RWPE1 (cell line): Measurements from ENCODE around the gene KIAA1210.

Source experiments
- CTCF ChIA-PET: fragments of 350-600 bp; sonication (Branson Sonifier 250); formaldehyde crosslinking; extraction: SDS; loops from one replicate; lab custom pipeline; 2021; lab: Yijun Ruan, JAX
- POLR2A ChIA-PET: fragments of 400-600 bp; formaldehyde crosslinking; extraction: SDS; loops from one replicate; lab custom pipeline; 2020; ENCODE audit warnings: antibody characterized with exemption; ENCODE audit not compliant: low non-redundant PET; lab: Yijun Ruan, JAX
- DNase-seq: peaks from one replicate; pipeline ENCODE4 v3.0.0; 2012; ENCODE audit warnings: low spot score
- H3K27ac ChIP-seq: fragments of 450-650 bp; 2 replicates; pipeline ENCODE4 v1.5.1; 2017
- TF ChIP-seq, protein P1 (sequence below): fragments of 450-650 bp; conservative IDR thresholded peaks from 2 replicates; pipeline ENCODE4 v1.5.1; 2017; ENCODE audit warnings: low read depth, mild to moderate bottlenecking

KIAA1210 gene

GRCh38 chrX:119127650-119128049 lies at the start of gene KIAA1210:
Gene KIAA1210 (minus strand): TSS chrX:119127812. CDS start chrX:119123642, 4,170 bp downstream.
- no peak for DNase-seq
- ChIA-PET POLR2A (no interaction called here), CTCF (no interaction called here)
- TF ChIP-seq, protein P1, sequence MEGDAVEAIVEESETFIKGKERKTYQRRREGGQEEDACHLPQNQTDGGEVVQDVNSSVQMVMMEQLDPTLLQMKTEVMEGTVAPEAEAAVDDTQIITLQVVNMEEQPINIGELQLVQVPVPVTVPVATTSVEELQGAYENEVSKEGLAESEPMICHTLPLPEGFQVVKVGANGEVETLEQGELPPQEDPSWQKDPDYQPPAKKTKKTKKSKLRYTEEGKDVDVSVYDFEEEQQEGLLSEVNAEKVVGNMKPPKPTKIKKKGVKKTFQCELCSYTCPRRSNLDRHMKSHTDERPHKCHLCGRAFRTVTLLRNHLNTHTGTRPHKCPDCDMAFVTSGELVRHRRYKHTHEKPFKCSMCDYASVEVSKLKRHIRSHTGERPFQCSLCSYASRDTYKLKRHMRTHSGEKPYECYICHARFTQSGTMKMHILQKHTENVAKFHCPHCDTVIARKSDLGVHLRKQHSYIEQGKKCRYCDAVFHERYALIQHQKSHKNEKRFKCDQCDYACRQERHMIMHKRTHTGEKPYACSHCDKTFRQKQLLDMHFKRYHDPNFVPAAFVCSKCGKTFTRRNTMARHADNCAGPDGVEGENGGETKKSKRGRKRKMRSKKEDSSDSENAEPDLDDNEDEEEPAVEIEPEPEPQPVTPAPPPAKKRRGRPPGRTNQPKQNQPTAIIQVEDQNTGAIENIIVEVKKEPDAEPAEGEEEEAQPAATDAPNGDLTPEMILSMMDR, result no peak
- H3K27ac ChIP-seq, result no peak within 1 kb of the TSS

- TF ChIP-seq, protein P1, result no peak
- H3K27ac ChIP-seq, result no peak overlapping the region
- no peak for DNase-seq
- CTCF ChIA-PET, result no interaction called here
- POLR2A ChIA-PET, result no interaction called here
Measured at GRCh38 chrX:119177278-119177677, 49.7 kb upstream of the KIAA1210 start.

GRCh38 chrX:119174900-119175299 lies 47.3 kb upstream of the KIAA1210 start:
- TF ChIP-seq, protein P1, result no peak
- POLR2A ChIA-PET, result no interaction called here
- no peak for DNase-seq
- no peak overlapping the region for H3K27ac ChIP-seq
- CTCF ChIA-PET, result no interaction called here

DNA sequence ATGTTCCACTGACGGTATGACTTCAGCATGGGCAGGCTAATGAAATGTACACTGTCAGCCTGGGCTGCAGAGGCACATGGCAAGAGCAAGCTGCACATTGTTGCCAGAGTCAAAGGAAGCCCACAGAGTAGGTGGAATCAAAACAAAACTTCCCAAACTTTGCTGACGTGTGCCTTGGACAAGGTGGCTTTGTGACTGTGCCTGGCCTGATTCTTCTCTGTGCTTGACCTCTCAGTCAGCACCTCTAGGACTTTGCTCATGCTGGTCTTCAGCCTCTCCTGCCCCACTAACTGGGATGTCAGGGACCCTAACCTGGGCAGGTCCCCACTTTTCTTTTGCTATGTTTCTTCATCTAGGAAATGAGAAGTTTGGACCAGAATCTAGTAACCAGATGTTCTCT lies 40.5 kb upstream of the KIAA1210 start:
- CTCF ChIA-PET, result no interaction called here
- TF ChIP-seq, protein P1, result no peak
- POLR2A ChIA-PET, result no interaction called here
- DNase-seq, result no peak
- no peak overlapping the region for H3K27ac ChIP-seq

DNA sequence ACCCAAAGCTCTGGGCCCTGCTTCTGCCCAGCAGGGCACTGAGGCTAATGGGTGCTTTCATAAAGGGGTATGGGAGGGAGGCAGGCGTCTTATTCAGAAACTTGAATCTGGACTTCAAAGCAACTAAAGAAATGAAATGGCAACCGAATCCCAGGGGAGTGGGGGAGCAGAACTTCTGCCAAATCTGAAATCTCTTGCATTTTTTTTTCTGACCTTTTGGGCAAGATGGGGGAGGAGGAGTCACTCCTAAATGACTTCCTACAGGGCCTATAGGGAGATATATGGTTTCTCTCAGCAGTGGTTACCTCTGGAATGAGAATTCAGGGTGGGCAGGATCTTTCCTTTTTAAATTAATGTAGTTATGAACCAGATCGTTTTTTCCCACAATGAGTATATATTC lies 30.6 kb upstream of the KIAA1210 start:
- H3K27ac ChIP-seq, result no peak overlapping the region
- TF ChIP-seq, protein P1, result no peak
- CTCF ChIA-PET, result no interaction called here
- no peak for DNase-seq
- POLR2A ChIA-PET, result no interaction called here

DNA sequence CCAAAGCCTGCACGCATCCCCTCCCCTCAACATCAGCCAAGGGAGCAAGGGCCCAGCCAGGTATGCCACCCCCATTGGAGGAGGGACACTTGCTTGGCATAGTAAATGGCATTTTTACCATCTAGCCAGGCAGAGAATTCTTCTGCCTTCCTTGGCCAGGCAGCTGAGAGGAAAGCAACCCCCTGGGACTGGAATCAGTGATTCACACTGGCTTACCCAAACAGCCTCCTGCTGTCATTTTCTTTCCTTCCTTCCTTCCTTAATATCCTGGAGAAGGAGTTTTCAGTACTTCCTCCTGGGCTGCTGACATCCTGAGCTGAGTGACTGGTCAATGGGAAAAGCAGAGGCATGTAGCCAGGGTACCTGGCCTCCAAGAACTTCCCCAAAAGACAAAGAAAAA lies 28.6 kb upstream of the KIAA1210 start:
- DNase-seq, result no peak
- POLR2A ChIA-PET, result no interaction called here
- CTCF ChIA-PET, result no interaction called here
- TF ChIP-seq, protein P1, result no peak
- H3K27ac ChIP-seq, result no peak overlapping the region
